SJCRH30 (cell line): ENCODE data around the gene BAZ1B. TPM values are rescaled to one million over a fixed set of nuclear protein-coding genes. Genes with fewer than 3 reads are reported as not detected.

ENCODE experiments used
- total RNA-seq: library from RNA; depleted of rRNA; stranded (reverse); fragments of >200 nt; shearing (Covaris generic); gene quantifications from 2 replicates; pipeline ENCODE4 v1.2.3, GENCODE V29; 2014; rRNA removed

Gene BAZ1B
- total RNA-seq, 1 experiment from 2014 or later: 139 TPM

Other genes starting within 250 kb of the BAZ1B start
- gene NSUN5, start 213.5 kb downstream of the BAZ1B start, total RNA-seq: 6.8 and 7.5 TPM in 2 replicates
- not detected in 2 replicates for gene TRIM50, start 194.2 kb downstream of the BAZ1B start, total RNA-seq
- gene FKBP6, start 194.1 kb downstream of the BAZ1B start, total RNA-seq: not detected in 2 replicates
- gene FZD9, start 88.5 kb downstream of the BAZ1B start, total RNA-seq: not detected in 2 replicates
- 38.8 and 39.7 TPM in 2 replicates for gene BCL7B, start 35.4 kb upstream of the BAZ1B start, total RNA-seq
- 43.8 and 55.9 TPM in 2 replicates for gene TBL2, start 56.3 kb upstream of the BAZ1B start, total RNA-seq
- 0.10 TPM in 1 of 2 replicates, not detected in the other for gene MLXIPL, start 102.2 kb upstream of the BAZ1B start, total RNA-seq
- 0.53 and 1.2 TPM in 2 replicates for gene VPS37D, start 145.5 kb upstream of the BAZ1B start, total RNA-seq
- gene DNAJC30, start 161.2 kb upstream of the BAZ1B start, total RNA-seq: 5.1 and 6.0 TPM in 2 replicates
- 86.6 and 91.7 TPM in 2 replicates for gene BUD23, start 161.3 kb upstream of the BAZ1B start, total RNA-seq
- 6.9 and 10.4 TPM in 2 replicates for gene STX1A, start 197.4 kb upstream of the BAZ1B start, total RNA-seq
- 11.8 and 13.9 TPM in 2 replicates for gene ABHD11, start 216.5 kb upstream of the BAZ1B start, total RNA-seq
- not detected in 2 replicates for gene CLDN3, start 248.0 kb upstream of the BAZ1B start, total RNA-seq